ENCODE results near the gene GOLGA6L10.
"Not testable (repeated sequence)": the region's sequence is repeated elsewhere in the genome, so short reads cannot be mapped to it uniquely, and the experiment has no call there.

The GOLGA6L10 gene

DNA sequence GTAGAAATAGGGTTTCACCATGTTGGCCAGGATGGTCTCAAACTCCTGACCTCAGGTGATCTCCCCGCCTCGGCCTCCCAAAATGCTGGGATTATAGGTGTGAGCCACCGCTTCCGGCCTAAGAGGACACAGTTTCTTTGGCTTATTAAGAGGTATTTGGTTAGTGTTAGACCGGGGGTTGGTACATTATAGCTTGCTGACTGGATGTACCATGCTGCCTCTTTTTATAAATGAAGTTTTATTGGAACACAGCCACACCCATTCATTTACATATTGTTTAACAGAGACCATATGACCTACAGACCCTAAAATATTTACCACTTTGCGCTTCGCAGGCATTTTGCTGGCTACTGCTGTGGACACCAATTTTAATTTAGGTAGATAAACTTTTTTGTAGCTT lies 11.3 kb upstream of the GOLGA6L10 start:
- H3K4me1 Mint-ChIP-seq, DNase-seq, H3K27me3 Mint-ChIP-seq, H3K9me3 Mint-ChIP-seq, H3K36me3 Mint-ChIP-seq, H3K4me3 Mint-ChIP-seq, CTCF ChIA-PET, H3K27ac Mint-ChIP-seq: not testable (repeated sequence)

- H3K36me3 Mint-ChIP-seq, H3K4me1 Mint-ChIP-seq, H3K4me3 Mint-ChIP-seq, CTCF ChIA-PET, H3K27me3 Mint-ChIP-seq, DNase-seq, H3K27ac Mint-ChIP-seq, H3K9me3 Mint-ChIP-seq: not testable (repeated sequence)
These were observed 5.8 kb upstream of the GOLGA6L10 start for GRCh38 chr15:82355055-82355454.

DNA sequence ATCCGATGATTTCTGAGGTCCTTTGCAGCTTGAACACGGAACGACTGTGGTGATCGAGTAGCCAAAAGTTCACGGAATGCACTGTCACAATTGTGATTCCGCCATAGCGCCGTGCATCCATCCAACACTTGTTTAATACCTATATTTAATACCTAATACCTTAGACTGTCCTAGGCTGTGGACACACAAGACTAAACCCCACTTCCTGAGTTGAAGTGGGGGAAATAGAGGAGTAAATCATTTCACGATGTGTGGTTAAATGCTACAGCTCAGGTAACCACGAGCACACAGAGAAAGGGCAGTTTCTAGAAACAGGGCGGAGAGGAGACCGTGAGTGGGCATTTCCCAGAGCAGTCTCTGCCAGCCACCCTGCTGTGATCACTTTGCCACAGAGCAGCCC lies 5.3 kb upstream of the GOLGA6L10 start:
- CTCF ChIA-PET, H3K9me3 Mint-ChIP-seq, H3K4me3 Mint-ChIP-seq, DNase-seq, H3K4me1 Mint-ChIP-seq, H3K27ac Mint-ChIP-seq, H3K27me3 Mint-ChIP-seq, H3K36me3 Mint-ChIP-seq: not testable (repeated sequence)

- peaks cover 10% of the 10 kb centered on the region for H3K27me3 Mint-ChIP-seq
- H3K27ac Mint-ChIP-seq, DNase-seq, CTCF ChIA-PET, H3K36me3 Mint-ChIP-seq, H3K4me1 Mint-ChIP-seq, H3K9me3 Mint-ChIP-seq, H3K4me3 Mint-ChIP-seq: not testable (repeated sequence)
These were observed 1.6 kb downstream of the GOLGA6L10 start for GRCh38 chr15:82347645-82348044.

- not testable (repeated sequence) for H3K4me1 Mint-ChIP-seq, H3K27me3 Mint-ChIP-seq, H3K36me3 Mint-ChIP-seq, H3K27ac Mint-ChIP-seq, DNase-seq, H3K4me3 Mint-ChIP-seq, H3K9me3 Mint-ChIP-seq
- CTCF ChIA-PET, result interaction anchor here (0.6 kb wide), 1 partner anchor 65 kb away, joined by 3 read pairs; no protein-coding TSS in a partner anchor
These were observed 4.1 kb downstream of the GOLGA6L10 start for GRCh38 chr15:82345176-82345575.

DNA sequence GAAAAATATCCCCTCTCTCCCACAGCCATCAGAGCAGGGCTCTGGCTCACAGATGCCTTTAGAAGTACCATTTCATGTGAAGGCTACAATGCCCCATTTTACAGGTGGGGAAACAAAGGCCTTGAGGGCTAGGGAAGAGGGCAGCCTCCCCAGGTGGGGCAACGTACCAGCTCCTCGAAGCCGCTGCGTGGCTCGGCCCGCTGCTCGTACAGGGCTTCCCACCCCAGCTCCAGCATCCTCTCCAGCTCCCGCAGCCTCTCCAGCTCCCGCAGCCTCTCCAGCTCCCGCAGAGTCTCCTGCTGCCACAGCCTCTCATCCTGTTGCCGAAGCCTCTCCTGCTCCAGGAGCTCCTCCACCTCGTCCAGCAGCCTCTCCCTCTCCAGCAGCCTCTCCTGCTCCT lies 4.9 kb downstream of the GOLGA6L10 start:
- H3K27me3 Mint-ChIP-seq, H3K9me3 Mint-ChIP-seq, H3K4me1 Mint-ChIP-seq, DNase-seq, H3K36me3 Mint-ChIP-seq, H3K27ac Mint-ChIP-seq, CTCF ChIA-PET, H3K4me3 Mint-ChIP-seq: not testable (repeated sequence)

GRCh38 chr15:82343851-82344250 lies 5.4 kb downstream of the GOLGA6L10 start:
- H3K27ac Mint-ChIP-seq, H3K9me3 Mint-ChIP-seq, H3K4me3 Mint-ChIP-seq, H3K36me3 Mint-ChIP-seq, DNase-seq, H3K27me3 Mint-ChIP-seq, H3K4me1 Mint-ChIP-seq, CTCF ChIA-PET: not testable (repeated sequence)

- H3K4me3 Mint-ChIP-seq, H3K27ac Mint-ChIP-seq, H3K9me3 Mint-ChIP-seq, H3K36me3 Mint-ChIP-seq, CTCF ChIA-PET, H3K4me1 Mint-ChIP-seq: not testable (repeated sequence)
- H3K27me3 Mint-ChIP-seq, result peaks cover 11% of the 10 kb centered on the region
- DNase-seq, result peak; percentile 44
These were observed 6.5 kb downstream of the GOLGA6L10 start for GRCh38 chr15:82342632-82343374.

- H3K27ac Mint-ChIP-seq, H3K4me1 Mint-ChIP-seq, H3K9me3 Mint-ChIP-seq, H3K4me3 Mint-ChIP-seq, H3K27me3 Mint-ChIP-seq, CTCF ChIA-PET, H3K36me3 Mint-ChIP-seq, DNase-seq: not testable (repeated sequence)
These were observed 10.7 kb downstream of the GOLGA6L10 start for GRCh38 chr15:82338573-82338972.

DNA sequence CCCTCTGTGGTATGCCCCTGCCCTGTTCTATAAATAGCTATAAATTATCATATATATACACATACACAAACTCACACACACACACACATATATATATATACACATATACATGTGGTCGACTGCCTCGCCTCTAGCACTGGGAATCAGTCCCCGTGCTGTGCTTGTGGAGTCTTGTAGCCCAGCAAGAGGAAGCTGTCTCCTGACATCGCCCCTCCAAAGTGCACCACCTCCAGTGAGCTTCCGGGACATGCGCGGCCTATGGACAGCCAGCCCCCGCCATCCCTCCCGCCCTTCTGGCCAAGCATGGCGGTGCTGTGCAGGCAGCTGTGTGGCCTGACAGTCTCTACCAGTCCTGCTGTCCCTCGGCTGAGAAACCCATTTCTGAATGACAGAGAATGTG lies 11.2 kb downstream of the GOLGA6L10 start:
- H3K27ac Mint-ChIP-seq, CTCF ChIA-PET, H3K9me3 Mint-ChIP-seq, H3K36me3 Mint-ChIP-seq, H3K4me1 Mint-ChIP-seq, H3K4me3 Mint-ChIP-seq, DNase-seq, H3K27me3 Mint-ChIP-seq: not testable (repeated sequence)

DNA sequence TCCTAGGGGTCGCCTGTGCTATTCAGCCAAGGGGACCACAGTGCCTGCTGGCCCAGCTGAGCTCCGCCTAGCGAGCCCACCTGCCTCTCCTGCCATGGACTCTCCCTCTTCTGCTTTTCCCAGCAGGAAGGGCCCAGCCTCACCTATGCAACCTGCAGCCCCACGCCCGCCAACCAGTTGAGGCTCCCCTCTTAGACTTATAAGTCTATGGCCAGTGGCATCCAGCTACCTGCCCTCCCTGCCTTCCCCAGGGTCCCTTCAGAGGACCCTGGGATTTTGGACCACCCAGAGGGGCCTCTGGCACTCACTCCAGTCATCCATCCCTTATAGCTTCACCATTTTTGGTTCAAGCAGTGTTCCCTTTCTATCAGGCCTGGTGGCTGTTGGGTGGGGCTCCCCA lies 12.2 kb downstream of the GOLGA6L10 start:
- DNase-seq, H3K4me1 Mint-ChIP-seq, H3K4me3 Mint-ChIP-seq, H3K36me3 Mint-ChIP-seq, CTCF ChIA-PET, H3K9me3 Mint-ChIP-seq, H3K27me3 Mint-ChIP-seq, H3K27ac Mint-ChIP-seq: not testable (repeated sequence)

DNA sequence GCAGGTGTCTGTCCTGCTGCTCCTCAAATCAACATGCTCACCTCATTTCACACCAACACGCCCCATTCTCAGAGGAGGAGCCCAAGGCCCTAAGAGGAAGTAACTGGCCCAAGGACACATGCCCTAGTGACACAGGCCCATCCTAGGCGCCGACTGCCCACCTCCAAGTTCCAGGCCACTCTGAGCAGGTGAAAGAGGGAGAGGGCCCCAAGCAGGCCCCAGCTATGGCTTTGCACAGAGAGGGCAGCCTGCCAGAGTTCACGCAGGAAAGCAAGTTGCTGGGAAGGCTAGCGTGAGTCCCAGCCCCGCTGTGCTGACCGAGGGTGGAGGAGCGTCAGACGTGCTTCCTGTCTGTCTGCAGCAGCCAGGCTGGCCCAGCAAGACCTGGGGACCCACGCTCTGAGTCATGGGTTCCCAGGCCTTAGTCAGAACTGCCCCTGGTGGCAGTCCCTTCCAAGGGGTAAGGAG lies 13.1 kb downstream of the GOLGA6L10 start:
- H3K4me3 Mint-ChIP-seq, H3K9me3 Mint-ChIP-seq, H3K4me1 Mint-ChIP-seq, DNase-seq, H3K36me3 Mint-ChIP-seq, H3K27me3 Mint-ChIP-seq, CTCF ChIA-PET: not testable (repeated sequence)
- H3K27ac Mint-ChIP-seq, result peak overlapping the region; percentile 37

DNA sequence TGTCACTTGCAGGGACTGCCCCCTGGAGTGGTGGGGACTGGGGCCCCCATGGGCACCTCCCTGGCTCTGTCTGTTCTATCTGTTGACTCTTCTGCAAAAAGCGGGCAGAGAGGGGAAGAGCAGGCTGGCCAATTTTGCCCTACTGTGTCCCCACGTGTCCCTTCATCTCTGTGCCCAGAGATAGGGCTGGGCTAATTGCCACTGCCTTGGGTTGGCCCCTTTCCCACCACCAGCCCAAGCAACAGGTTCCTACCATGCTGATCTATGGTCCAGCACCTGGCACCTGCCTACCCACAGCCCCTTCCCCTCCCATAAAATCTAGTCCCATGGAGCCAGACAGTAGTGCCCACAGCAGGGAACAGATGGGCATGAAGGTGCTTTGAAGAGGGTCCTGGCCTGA lies 14.3 kb downstream of the GOLGA6L10 start:
- DNase-seq, CTCF ChIA-PET, H3K4me3 Mint-ChIP-seq, H3K4me1 Mint-ChIP-seq, H3K9me3 Mint-ChIP-seq, H3K27me3 Mint-ChIP-seq, H3K27ac Mint-ChIP-seq, H3K36me3 Mint-ChIP-seq: not testable (repeated sequence)

DNA sequence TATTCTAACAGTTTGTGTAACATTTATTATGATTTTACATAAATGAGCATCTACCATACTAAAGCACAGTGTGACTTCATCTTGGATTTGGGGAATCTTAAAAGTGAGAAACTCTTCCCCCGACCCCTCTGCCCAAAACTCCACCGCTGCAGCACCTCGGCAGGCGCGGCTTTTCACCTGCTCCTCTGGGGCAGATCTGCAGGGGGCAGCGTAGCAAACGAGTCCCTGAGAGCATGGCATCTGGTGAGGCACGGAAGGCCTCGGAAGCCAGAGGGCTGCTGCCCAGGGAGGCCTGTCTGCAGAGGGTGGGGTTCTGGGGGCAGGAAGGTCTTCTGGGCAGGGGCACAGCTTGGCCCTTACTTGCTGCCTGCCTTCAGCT lies 14.7 kb downstream of the GOLGA6L10 start:
- H3K4me3 Mint-ChIP-seq, result not testable (repeated sequence)

DNA sequence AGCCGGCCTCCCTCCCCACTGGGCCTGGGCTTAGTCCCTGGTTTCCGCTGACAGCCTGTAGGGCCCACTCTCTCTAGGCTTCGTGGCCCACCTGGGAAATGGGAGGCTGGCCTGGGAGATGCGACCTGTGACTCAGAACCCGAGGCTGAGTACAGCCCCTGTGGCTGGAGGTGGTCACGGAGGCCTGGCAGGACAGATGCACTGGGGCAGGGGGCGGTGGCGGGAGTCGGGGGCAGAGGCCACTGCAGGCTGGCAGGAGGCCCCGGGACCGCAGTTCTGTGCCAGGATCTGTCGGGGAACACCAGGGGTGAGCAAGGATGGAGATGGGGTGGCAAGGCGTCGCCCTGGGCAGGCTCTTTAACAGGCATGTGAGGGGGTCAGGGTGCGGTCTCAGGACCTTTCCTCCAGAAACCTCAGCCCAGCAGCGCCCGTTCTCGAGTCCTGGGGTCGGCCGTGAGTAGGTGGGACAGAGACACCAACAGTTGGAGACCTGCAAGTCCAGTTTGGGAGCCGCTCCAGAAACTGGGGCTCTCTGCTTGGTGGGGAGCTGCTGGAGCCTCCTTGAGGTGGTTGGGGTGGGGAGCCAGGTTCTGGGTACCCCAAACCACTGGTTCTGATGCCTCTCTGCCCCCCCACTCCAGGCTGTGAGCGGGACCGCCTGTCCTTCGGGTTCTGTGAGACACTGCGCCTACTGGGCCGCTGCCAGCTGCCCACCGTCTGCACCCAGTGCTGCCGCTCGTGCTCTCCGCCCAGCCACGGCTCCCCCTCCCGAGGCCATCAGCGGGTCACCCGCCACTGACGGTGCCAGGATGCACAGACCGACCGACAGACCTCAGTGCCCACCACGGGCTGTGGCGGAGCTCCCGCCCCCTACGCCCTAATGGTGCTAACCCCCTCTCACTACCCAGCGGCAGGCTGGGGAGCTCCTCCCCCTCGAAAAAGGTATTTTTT lies 15.4 kb downstream of the GOLGA6L10 start:
- H3K9me3 Mint-ChIP-seq, H3K27ac Mint-ChIP-seq, CTCF ChIA-PET, H3K27me3 Mint-ChIP-seq, H3K4me1 Mint-ChIP-seq, DNase-seq, H3K36me3 Mint-ChIP-seq, H3K4me3 Mint-ChIP-seq: not testable (repeated sequence)

More for the DNA sequence above, 14.7 kb downstream of the GOLGA6L10 start:
- CTCF ChIA-PET, H3K4me1 Mint-ChIP-seq, H3K36me3 Mint-ChIP-seq, H3K27ac Mint-ChIP-seq, H3K9me3 Mint-ChIP-seq, DNase-seq, H3K27me3 Mint-ChIP-seq: not testable (repeated sequence)

Data from activated naive CD4-positive, alpha-beta T cell treated with anti-CD3 and anti-CD28 coated beads, Interleukin-2, amount 10 ng/mL, durations not matched to agents 7 days and 5 days (primary cell).